NB4 (cell line): Measurements from ENCODE around the gene APP.
"Not testable (repeated sequence)": the region's sequence is repeated elsewhere in the genome, so short reads cannot be mapped to it uniquely, and the experiment has no call there.

Experiments
- DNase-seq: peaks from one replicate; pipeline ENCODE4 v3.0.0; 2010; ENCODE audit warnings: low read depth
- H3K4me3 ChIP-seq: one replicate; pipeline ENCODE4 v1.5.1; 2011; ENCODE audit warnings: mild to moderate bottlenecking, low read depth, low read length, moderate library complexity
- CTCF ChIP-seq: IDR thresholded peaks from one replicate; pipeline ENCODE4 v1.5.1; 2012; ENCODE audit warnings: low read depth, low read length
- MYC ChIP-seq: IDR thresholded peaks from 2 replicates; pipeline ENCODE4 v1.6.1; 2011; ENCODE audit warnings: low read depth, low read length
- POLR2A ChIP-seq: IDR thresholded peaks from 2 replicates; pipeline ENCODE4 v1.6.1; 2011; ENCODE audit warnings: mild to moderate bottlenecking; ENCODE audit not compliant: insufficient read length; ENCODE audit errors: extremely low read depth
- TF ChIP-seq, protein P1 (sequence below): IDR thresholded peaks from 2 replicates; pipeline ENCODE4 v1.6.1; 2011; ENCODE audit warnings: low read depth, low read length

Gene APP

GRCh38 chr21:26087223-26087918 is 83.2 kb downstream of the APP start:
- TF ChIP-seq, protein P1, sequence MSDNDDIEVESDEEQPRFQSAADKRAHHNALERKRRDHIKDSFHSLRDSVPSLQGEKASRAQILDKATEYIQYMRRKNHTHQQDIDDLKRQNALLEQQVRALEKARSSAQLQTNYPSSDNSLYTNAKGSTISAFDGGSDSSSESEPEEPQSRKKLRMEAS, result no peak
- no peak for TF ChIP-seq CTCF
- no peak for DNase-seq
- no peak overlapping the region for H3K4me3 ChIP-seq

DNA sequence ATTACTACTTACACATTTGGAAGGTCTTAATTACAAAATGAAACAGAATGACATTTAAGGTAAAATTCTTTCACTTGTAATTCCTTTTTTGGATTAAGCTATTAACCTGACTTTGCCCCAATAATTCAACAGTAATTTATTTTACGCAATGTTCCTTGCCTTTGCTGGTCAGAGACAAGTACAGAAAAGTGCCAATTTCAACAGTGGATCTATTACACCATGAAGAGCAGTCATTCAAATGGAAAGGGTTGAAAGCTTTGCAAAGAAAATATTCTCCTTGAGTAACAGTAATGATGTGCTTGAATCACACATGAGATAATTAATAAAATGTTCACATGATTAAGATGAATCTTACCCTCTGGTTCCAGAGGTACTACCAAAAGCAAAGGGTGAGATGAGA is 84.7 kb downstream of the APP start:
- DNase-seq, result no peak
- no peak for TF ChIP-seq CTCF
- TF ChIP-seq, protein P1, result no peak
- TF ChIP-seq MYC, result no peak
- TF ChIP-seq POLR2A, result no peak

DNA sequence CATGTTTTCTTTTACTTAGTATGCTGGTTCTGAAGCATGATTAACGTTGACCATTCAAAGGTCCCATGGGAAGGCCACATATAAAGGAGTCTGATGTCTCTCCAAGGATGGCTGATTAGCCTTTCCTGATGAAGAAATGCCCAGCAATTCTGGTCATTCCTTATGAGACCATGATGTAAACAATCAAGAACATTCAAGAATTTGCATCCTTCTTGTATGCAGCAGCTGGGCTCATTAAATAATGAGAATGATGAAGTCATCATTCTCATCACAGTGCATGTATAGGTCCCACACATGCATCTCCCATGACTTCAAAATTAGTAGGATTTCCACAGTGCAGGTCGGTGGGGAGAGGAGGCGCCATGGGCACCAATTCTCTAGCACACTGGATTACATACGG is 85.4 kb downstream of the APP start:
- TF ChIP-seq CTCF (no peak), POLR2A (no peak), MYC (no peak)
- TF ChIP-seq, protein P1, result no peak
- H3K4me3 ChIP-seq, result no peak overlapping the region
- DNase-seq, result no peak

More for the DNA sequence above, 84.7 kb downstream of the APP start:
- H3K4me3 ChIP-seq, result no peak overlapping the region

DNA sequence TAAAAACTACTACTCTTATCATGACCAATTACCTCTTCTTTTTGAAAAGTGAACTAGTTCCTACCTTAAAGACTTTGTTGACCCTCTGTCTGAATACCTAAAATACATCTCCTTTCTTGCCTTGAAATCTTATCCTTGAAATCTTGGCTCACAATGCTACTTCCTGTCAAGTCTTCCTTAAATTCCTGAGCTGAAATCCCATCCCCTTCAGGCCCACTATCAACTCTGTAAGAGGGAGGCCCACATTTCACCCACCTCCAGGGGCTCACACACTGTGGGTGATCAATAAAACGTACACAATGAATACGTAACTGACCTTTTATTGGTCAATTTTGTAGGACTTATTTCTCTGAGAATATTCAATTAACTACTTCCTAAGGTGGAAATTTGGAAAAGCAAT is 88.0 kb downstream of the APP start:
- no peak for DNase-seq
- H3K4me3 ChIP-seq, result no peak overlapping the region
- TF ChIP-seq, protein P1, result no peak
- no peak for TF ChIP-seq MYC
- TF ChIP-seq CTCF, result no peak
- no peak for TF ChIP-seq POLR2A

GRCh38 chr21:26081175-26081760 is 89.3 kb downstream of the APP start:
- H3K4me3 ChIP-seq, DNase-seq: not testable (repeated sequence)

DNA sequence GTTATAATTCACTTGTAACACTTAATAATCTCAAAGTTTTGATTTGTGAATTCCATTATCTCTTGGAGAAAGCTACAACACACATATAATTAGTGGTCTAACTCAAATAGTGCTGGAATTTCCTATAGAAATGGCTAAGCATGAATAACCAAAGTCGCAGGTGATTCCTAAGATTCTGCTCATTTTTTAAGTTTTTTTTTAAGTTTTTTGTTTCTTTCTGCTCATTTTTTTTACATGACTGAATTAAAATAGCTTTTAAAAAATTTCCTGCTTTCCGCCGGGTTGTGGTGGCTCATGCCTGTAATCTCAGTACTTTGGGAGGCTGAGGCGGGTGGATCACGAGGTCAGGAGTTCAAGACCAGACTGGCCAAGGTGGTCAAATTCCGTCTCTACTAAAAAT is 90.4 kb downstream of the APP start:
- no peak overlapping the region for H3K4me3 ChIP-seq
- no peak for DNase-seq
- TF ChIP-seq MYC (no peak), POLR2A (no peak), CTCF (no peak)
- TF ChIP-seq, protein P1, result no peak
